Posterior vena cava (tissue), 2 donors: ENCODE results near the gene CREB5. TPM values are rescaled to one million over a fixed set of nuclear protein-coding genes. Genes with fewer than 3 reads are reported as not detected.
"Not testable (repeated sequence)": the region's sequence is repeated elsewhere in the genome, so short reads cannot be mapped to it uniquely, and the experiment has no call there.

Experiments
- DNase-seq: peaks from one replicate; pipeline ENCODE4 v3.0.0-alpha.2; 2020; ENCODE audit warnings: low spot score
- intact Hi-C, 2 donors: fragments of 100-400 bp; cut with DNase I; formaldehyde crosslinking; loops; one replicate each; pipeline versions ENCODE4 v1.14.1 to v1.14.2; 2022 to 2023
- total RNA-seq, 2 donors: library from RNA; stranded (reverse); fragmentation: NEBNext Ultra II Directional; extraction: Animal tissue kit (Norgen Biotek cat#: 25700); gene quantifications; one replicate each; pipeline ENCODE4 v1.2.1, GENCODE V29; 2021
- donor health status: DM: yes; HTN: yes; CAD: no.
- donor health status: DM: yes; HTN: yes; CAD: no.

CREB5 gene
- total RNA-seq, 2 donors from 2014 or later: 21.5 to 21.9 TPM

- intact Hi-C loops: no loop called here
- DNase-seq: no peak
These were observed 347.2 kb downstream of the CREB5 start for GRCh38 chr7:28759475-28759971.

- intact Hi-C loops: no loop called here
These were observed 349.2 kb downstream of the CREB5 start for GRCh38 chr7:28761505-28761904.

GRCh38 chr7:28762651-28763050, 350.3 kb downstream of the CREB5 start:
- no peak for DNase-seq
- intact Hi-C loops: no loop called here

More at GRCh38 chr7:28761505-28761904, 349.2 kb downstream of the CREB5 start:
- no peak for DNase-seq

GRCh38 chr7:28766359-28766758, 354.0 kb downstream of the CREB5 start:
- intact Hi-C loops: no loop called here
- no peak for DNase-seq

GRCh38 chr7:28767356-28767755, 355.0 kb downstream of the CREB5 start:
- no peak for DNase-seq
- intact Hi-C loops: no loop called here

- DNase-seq: no peak
- intact Hi-C loops: no loop called here
These were observed 356.3 kb downstream of the CREB5 start for GRCh38 chr7:28768577-28769147.

- intact Hi-C loops: no loop called here
- no peak for DNase-seq
These were observed 359.7 kb downstream of the CREB5 start for GRCh38 chr7:28771906-28772622.

- DNase-seq: no peak
- intact Hi-C loops: no loop called here
These were observed 361.3 kb downstream of the CREB5 start for GRCh38 chr7:28773423-28774145.

- DNase-seq: no peak
- intact Hi-C loops: no loop called here
These were observed 362.1 kb downstream of the CREB5 start for GRCh38 chr7:28774261-28774988.

GRCh38 chr7:28776463-28777157, 364.3 kb downstream of the CREB5 start:
- intact Hi-C loops: no loop called here
- DNase-seq: no peak

- DNase-seq: no peak
- intact Hi-C loops: no loop called here
These were observed 366.5 kb downstream of the CREB5 start for GRCh38 chr7:28778786-28779185.

- DNase-seq: no peak
- intact Hi-C loops: no loop called here
These were observed 367.6 kb downstream of the CREB5 start for GRCh38 chr7:28779954-28780353.

GRCh38 chr7:28782362-28782761, 370.0 kb downstream of the CREB5 start:
- no peak for DNase-seq
- intact Hi-C loops: no loop called here

- intact Hi-C loops: no loop called here
- no peak for DNase-seq
These were observed 372.0 kb downstream of the CREB5 start for GRCh38 chr7:28784171-28784902.

- intact Hi-C loops: no loop called here
- no peak for DNase-seq
These were observed 373.0 kb downstream of the CREB5 start for GRCh38 chr7:28785041-28785995.

- DNase-seq, intact Hi-C loops: not testable (repeated sequence)
These were observed 373.8 kb downstream of the CREB5 start for GRCh38 chr7:28786156-28786555.

- DNase-seq: no peak
- intact Hi-C loops: no loop called here
These were observed 374.8 kb downstream of the CREB5 start for GRCh38 chr7:28787106-28787505.
